Heart left ventricle (tissue), 13 donors: Measurements from ENCODE around the gene KDM2A.

Experiments used
- CTCF ChIP-seq, 12 donors: fragments of 200-600 bp; sonication (generic) in 4 of 12; IDR thresholded peaks; one replicate each; pipeline versions ENCODE4 v1.5.0 to v1.8.0; 2018 to 2022; ENCODE audit warnings: antibody characterized with exemption in 12 of 12, mild to moderate bottlenecking in 5 of 12
- POLR2A ChIP-seq, 2 donors: fragments of 450-650 bp; IDR thresholded peaks; one replicate each; pipeline ENCODE4 v1.6.1; 2017; ENCODE audit warnings: antibody characterized with exemption in 2 of 2, mild to moderate bottlenecking in 2 of 2, moderate library complexity in 2 of 2
- donor health status: ischemic (EF 13 %, LVEDD 7.1; RV severe dilation, severe dysfunction).
- donor health status: DM: no; HTN: yes; CAD: no.
- donor health status: DM: no; HTN: no; CAD: no.
- donor health status: ischemic (EF 25% LVEDD 6.9; RV normal size, moderate dysfunction).
- donor health status: ischemic (EF 25% LVEDD 5.7; RV mildly dilated, moderate dysfunction).
- donor health status: ischemic (EF 35%, LVEDD 5.7; RV mildly dilated, moderate dysfunction).
- donor health status: nonischemic (EF 11% LVEDD 7.7; RV severe dilation, severe dysfunction).
- donor health status: DM: yes; HTN: yes; CAD: no.
- donor health status: PGD.
- donor health status: ischemic (EF 29% LVEDD 5.4; RV normal size, mild dysfunction).
- donor health status: nonischemic (EF 23%, LVEDD 6.1; RV moderate dilation, normal function).

- TF ChIP-seq CTCF (IDR thresholded peaks at IDR 0.05) (no peak), POLR2A (IDR thresholded peaks at IDR 0.05) (no peak)
These were observed 161.3 kb downstream of the KDM2A start for GRCh38 chr11:67280341-67280787.
